Stimulated activated CD4-positive, alpha-beta T cell treated with anti-CD3 and anti-CD28 coated beads, Interleukin-15, amount 100 ng/mL, for 24 hours (primary cell): ENCODE results near the gene PPP1R18.
"Not testable (repeated sequence)": the region's sequence is repeated elsewhere in the genome, so short reads cannot be mapped to it uniquely, and the experiment has no call there.

Source experiments
- DNase-seq: peaks from one replicate; pipeline ENCODE4 v3.0.0-alpha.2; 2020

Gene PPP1R18, protein sequence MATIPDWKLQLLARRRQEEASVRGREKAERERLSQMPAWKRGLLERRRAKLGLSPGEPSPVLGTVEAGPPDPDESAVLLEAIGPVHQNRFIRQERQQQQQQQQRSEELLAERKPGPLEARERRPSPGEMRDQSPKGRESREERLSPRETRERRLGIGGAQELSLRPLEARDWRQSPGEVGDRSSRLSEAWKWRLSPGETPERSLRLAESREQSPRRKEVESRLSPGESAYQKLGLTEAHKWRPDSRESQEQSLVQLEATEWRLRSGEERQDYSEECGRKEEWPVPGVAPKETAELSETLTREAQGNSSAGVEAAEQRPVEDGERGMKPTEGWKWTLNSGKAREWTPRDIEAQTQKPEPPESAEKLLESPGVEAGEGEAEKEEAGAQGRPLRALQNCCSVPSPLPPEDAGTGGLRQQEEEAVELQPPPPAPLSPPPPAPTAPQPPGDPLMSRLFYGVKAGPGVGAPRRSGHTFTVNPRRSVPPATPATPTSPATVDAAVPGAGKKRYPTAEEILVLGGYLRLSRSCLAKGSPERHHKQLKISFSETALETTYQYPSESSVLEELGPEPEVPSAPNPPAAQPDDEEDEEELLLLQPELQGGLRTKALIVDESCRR

DNA sequence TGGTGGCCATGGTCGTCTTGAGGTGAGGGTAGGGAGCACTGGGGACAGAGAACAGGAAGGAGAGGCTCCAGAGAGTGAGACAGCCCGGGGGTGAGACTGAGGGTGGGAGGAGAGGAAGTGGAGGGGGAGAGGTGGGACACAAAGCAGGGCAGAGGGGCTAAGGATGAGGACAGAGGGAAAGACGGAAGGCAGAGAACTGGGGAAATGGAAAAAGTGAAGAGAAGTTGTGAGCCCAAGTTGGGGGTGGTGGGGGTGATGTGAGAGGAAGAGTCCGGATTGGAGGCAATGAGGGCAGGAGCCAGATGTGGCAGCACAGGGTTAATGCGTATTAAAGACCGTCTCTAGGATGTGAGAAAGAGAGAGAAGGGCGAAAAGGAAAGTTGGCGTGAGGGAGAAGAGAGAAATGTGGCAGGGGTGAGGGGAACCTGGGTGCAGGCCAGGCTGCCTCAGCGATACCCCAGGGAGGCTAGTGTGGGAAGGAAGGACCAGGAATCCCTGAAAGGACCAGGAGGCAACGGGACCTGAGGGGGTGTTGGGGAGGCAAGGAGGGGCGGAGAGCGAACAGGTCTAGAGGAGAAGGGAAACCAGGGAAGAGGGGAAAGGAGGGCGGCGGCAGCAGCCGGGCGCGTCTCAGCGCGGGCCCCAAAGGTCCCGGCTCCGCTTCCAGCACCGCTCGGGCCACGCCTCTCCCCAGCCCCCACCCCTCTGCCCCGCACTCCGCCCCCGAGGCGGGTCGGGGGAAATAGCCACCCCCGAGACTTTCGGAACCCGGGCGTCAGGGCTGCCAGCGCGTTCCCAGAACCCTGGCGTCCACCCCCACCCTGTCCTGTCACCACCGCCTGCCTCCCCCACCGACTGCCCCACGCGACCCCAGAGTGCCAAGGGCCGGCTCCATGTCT lies at the start of gene PPP1R18:
Gene PPP1R18, minus strand, starts transcription at position 637 of the 899 bp plus-strand sequence. Its CDS starts 627 bp downstream, at position 10.
- DNase-seq, result peak; percentile 93

DNA sequence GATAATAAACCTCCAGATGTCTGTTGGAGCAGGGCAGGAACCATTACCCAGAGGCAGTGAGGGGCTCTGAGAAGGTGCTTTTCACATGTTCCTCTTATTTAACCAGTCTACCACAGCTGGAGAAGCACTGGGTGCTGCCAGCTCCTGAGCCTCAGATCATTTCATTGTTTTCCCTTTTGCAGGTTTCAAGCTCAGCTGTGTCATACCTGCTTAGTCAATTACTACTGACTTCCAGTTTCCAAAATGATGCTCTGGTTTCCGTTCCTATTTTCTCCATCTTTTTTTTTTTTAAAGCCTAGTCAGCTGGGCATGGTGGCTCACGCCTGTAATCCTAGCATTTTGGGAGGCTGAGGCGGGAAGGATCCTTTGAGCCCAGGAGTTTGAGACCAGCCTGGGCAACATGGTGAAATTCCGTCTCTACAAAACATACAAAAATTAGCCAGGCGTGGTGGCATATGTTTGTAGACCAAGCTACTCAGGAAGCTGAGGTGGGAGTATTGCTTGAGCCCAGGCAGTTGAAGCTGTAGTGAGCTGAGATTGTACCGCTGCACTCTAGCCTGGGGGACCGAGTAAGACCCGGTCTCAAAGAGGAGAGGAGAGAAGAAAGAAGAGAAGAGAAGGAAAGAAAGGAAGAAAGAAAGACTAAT lies 49.3 kb upstream of the PPP1R18 start:
- peak; percentile 50 for DNase-seq

DNA sequence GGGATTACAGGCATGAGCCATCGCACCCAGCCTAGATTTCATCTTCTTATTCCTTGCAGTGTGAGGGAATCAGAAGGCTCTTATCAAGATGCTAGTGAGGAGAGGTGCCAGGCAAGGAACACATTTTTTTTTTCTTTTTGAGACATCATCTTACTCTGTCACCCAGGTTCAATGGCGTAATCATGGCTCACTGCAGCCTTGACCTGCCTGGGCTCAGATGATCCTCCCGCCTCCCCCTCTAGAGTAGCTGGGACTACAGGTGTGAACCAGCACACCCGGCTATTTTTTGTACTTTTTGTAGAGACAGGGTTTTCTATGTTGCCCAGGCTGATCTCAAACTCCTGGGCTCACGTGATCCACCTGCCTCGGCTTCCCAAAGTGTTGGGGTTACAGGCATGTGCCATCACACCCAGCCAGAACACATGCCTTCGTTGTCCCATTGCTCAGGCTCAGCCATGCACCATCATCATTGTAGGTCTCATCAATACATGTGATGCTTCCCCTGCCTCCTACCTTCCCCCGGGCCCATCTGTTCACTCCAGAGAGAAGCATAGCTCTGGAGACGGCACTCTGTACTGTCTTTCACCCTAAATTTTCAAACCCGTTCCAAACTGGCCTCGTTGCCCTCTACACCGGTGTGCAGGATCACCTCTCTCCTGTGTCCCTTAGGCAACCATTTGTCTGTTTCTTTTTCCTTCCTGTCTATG lies 45.9 kb upstream of the PPP1R18 start:
- DNase-seq, result no peak

DNA sequence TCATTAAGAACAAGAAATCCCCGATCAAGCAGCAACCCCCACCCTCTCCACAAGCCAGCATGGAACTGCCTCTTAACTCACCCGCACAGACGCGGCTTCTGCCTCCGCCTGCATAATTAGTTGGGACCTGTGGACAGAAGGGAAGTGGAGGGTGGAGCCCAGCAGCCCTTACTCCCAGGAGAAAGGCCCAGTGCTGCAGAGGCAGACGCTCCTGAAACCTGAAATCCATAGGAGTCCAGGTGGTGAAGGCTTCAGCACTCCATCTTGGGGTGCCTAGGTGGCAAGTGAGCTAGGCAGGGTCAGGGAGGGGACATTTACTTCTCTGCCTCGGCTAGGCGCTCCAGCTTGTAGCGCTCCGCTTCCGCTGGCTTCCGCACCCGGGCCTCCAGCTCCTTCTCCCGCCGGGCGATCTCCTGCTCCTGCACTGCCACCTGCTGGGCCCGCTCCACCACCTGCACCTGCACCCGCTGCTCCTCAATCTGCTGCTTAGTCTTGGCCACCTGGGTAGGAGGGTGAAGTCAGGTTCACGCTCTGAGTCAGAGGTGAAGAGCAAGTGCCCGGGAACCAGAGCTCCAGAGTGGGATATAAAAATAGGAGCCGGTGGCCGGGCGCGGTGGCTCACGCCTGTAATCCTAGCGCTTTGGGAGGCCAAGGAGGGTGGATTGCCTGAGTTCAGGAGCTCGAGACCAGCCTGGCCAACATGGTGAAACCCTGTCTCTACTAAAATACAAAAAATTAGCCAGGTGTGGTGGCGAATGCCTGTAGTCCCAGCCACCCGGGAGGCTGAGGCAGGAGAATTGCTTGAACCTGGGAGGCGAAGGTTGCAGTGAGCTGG lies 44.4 kb upstream of the PPP1R18 start:
- DNase-seq, result peak; percentile 92

DNA sequence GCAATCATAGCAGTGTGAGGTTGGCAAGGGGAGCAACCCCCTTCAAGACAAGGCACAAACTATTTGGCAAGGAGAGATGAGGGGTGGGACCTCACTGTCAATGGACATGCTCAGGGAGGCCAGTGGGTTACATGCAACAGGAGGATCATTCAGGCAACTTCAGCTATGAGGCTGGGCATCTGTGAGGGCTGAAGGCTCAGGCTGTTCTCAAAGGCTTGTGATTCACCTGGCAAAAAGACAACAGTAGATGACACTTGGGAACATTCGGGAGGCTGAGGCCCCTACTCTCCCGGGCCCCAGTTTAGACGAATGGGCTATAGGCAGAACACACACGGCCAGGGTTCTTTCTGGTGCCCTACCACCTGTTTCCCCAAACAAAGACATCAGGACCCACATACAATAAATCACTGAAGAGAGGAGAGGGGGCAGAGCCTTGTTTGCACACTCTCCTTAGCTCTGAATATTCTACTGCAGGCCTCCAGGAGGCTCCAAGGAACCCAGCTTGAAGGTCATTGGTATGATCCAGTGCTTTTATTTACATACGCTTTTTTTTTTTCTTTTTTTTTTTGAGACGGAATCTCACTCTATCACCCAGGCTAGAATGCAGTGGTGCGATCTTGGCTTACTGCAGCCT lies 41.6 kb upstream of the PPP1R18 start:
- DNase-seq, result no peak

DNA sequence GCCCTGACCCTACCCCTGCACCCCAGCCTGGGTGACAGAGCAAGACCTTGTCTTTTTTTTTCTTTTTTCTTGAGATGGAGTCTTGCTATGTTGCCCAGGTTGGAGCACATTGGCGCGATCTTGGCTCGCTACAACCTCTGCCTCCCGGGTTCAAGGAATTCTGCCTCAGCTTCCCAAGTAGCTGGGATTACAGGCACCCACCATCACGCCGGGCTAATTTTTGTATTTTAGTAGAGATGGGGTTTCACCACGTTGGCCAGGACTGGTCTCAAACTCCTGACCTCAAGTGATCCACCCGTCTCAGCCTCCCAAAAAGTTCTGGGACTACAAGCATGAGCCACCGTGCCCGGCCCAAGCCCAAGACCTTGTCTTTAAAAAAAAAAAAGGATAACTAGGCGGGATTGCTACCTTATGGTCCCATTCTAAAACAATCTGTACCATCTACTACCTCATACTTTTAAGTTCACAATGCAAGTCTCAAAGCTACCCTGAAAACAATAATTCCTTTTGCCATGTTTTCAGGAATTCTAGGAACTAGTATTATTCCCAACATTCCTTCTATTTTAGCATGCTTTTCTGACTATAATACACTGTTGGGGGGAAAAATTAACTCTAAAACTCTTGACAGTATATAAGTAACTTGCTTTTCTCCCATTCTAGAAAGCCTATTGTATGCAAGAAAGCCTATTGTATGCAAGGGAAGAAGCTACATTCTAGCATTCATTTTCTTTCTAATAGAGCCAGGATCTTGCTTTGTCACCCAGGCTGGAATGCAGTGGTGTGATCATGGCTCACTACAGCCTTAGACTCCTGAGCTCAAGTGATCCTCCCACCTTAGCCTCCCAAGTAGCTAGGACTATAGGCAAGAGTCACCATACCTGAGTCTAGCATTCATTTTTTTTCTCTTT lies 40.3 kb upstream of the PPP1R18 start:
- DNase-seq, result peak; percentile 50

DNA sequence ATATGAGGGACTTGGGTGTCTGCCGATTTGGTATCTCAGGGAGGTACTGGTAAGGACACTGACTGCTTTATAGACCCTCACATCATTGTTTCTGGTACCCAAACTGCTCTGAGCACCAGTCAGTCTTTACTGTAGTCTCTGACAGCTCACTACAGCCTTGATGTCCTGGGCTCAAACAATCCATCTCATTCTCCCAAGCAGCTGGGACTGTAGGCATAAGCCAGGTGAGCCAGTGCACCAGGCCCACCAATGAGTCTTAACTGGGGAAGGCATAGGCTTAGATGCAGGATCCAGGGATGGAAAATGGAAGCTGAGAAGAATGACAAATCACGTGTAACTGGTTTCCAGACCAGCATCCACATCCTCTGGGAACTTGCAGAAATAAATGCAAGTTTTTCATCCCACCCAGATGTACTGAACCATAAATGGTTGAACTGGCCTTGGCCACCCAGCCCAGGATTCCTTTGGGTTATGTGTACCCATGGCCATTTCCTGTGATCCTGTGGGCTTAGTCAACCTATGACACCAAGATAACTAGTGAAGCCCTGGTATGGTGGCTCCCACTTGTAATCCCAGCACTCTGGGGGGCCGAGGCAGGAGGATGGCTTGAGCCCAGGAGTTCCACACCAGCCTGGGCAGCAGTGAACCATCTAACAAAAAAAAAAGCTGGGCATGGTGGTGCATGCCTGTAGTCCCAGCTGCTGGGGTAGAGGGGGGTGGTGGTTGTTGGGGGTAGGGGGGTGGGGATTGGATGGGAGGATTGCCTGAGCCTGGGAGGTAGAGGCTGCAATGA lies 39.5 kb upstream of the PPP1R18 start:
- peak; percentile 54 for DNase-seq

DNA sequence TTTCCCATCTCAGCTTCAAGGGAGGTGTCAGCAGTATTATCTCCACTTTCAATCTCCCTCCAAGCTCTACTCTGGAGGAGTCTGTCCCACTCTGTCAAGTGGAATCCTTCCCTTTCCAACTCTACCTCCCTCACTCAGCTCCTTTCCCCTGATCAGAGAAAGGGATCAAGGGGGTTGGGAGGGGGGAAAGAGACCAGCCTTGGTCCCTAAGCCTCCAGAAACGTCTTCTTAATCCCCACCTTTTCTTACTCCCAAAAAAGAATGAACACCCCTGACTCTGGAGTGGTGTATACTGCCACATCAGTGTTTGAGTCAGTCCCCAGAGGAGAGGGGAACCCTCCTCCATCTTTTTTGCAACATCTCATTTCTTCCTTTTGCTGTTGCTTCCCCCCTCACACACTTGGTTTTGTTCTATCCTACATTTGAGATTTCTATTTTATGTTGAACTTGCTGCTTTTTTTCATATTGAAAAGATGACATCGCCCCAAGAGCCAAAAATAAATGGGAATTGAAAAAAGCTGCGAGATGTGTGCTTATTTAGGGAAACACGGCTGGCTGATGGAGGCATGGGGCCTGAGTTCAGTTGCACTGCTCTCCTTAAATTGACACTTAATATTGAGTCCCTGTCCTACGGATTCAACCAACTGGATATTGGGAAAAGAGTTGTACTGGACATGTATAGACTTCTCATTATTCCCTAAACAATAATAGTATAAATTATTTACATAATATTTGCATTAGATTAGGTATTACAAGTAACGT lies 38.6 kb upstream of the PPP1R18 start:
- DNase-seq, result no peak

DNA sequence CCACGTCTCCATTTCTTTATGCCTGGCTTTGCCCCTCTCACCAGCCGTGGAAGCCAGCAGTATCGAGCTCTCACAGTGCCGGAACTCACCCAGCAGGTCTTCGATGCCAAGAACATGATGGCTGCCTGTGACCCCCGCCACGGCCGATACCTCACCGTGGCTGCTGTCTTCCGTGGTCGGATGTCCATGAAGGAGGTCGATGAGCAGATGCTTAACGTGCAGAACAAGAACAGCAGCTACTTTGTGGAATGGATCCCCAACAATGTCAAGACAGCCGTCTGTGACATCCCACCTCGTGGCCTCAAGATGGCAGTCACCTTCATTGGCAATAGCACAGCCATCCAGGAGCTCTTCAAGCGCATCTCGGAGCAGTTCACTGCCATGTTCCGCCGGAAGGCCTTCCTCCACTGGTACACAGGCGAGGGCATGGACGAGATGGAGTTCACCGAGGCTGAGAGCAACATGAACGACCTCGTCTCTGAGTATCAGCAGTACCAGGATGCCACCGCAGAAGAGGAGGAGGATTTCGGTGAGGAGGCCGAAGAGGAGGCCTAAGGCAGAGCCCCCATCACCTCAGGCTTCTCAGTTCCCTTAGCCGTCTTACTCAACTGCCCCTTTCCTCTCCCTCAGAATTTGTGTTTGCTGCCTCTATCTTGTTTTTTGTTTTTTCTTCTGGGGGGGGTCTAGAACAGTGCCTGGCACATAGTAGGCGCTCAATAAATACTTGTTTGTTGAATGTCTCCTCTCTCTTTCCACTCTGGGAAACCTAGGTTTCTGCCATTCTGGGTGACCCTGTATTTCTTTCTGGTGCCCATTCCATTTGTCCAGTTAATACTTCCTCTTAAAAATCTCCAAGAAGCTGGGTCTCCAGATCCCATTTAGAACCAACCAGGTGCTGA lies 37.6 kb upstream of the PPP1R18 start:
- DNase-seq, result peak; percentile 23

DNA sequence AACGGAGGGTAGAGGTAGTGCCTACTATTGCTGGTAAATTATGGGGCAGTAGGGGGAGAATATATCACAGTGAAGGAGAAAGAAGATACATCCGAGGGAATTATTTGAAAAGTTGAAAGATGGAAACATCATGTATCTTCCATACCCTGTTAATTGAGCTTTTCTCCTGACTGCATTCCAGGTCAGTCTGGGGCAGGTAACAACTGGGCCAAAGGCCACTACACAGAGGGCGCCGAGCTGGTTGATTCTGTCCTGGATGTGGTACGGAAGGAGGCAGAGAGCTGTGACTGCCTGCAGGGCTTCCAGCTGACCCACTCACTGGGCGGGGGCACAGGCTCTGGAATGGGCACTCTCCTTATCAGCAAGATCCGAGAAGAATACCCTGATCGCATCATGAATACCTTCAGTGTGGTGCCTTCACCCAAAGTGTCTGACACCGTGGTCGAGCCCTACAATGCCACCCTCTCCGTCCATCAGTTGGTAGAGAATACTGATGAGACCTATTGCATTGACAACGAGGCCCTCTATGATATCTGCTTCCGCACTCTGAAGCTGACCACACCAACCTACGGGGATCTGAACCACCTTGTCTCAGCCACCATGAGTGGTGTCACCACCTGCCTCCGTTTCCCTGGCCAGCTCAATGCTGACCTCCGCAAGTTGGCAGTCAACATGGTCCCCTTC lies 36.9 kb upstream of the PPP1R18 start:
- DNase-seq, result not testable (repeated sequence)

DNA sequence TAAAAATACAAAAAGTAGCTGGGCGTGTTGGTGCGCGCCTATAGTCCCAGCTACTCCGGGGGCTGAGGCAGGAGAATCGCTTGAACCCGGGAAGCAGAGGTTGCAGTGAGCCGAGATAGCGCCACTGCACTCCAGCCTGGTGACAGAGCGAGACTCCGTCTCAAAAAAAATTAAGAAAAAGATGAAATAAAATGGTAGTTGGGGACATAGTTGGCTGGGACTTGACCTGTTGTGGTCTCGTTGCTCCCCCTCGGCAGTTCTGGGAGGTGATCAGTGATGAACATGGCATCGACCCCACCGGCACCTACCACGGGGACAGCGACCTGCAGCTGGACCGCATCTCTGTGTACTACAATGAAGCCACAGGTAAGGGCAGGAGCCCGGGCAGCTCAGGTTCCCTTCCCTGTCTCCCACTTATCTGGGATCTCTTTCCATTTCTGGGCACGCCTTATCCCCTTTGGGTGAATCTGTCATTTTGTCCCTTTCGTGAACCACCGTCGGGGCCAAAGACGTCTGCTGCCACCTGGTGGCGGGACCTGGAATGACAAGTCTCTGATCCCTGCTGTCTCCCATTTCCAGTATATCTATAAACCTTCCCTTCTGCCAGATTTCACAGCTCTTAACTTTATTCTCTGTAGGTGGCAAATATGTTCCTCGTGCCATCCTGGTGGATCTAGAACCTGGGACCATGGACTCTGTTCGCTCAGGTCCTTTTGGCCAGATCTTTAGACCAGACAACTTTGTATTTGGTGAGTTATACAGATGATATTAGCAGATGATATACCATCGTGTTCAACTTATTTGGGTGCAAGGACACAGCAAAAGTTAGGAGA lies 36.1 kb upstream of the PPP1R18 start:
- peak; percentile 86 for DNase-seq

DNA sequence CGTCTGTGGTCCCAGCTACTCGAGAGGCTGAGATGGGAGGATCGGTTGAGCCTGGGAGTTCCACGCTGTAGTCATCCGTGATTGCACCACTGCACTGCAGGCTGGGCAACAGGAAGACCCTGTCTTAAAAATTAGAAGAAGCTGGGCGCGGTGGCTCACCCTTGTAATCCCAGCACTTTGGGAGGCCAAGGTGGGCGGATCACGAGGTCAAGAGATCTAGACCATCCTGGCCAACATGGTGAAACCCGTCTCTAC lies 35.5 kb upstream of the PPP1R18 start:
- peak; percentile 49 for DNase-seq

DNA sequence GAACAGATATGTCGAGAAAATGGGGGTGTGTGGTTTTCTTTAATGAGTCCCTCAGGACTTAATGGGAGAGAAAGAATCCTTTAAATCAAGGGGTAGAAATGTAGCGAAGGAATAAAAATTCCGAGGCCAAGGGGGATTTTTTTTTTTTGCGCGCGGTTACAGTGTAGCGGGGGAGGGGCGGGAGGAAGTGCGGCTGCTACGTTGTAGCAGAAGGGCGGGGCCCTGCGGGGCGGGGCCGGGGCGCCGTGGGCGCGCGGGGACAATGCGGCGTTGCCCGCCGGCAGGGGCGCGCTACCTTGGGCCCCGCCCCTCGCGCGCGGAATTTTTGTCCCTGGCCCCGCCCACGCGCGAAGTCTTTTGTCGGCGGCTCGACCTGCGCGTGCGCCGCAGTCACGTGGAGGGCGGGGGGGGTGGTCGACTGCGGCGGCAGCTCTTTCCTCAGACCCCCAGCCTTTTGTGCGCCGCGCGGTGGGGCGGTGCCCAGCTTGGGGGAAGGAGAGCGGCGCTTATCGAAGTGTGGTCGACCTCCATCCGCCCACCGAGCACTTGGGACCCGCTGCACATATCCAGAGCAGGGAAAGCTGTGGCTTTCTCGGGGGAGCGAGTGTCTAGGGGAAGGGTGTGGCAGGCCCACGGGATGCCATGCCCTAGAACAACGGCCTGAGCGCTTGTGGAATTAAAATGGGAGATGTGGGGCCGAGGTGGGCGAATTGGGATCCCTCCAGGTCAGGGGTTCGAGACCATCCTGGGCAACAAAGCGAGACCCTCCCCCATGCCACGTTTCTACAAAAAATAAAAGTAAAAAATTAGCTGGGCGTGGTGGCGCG lies 35.0 kb upstream of the PPP1R18 start:
- peak; percentile 97 for DNase-seq

DNA sequence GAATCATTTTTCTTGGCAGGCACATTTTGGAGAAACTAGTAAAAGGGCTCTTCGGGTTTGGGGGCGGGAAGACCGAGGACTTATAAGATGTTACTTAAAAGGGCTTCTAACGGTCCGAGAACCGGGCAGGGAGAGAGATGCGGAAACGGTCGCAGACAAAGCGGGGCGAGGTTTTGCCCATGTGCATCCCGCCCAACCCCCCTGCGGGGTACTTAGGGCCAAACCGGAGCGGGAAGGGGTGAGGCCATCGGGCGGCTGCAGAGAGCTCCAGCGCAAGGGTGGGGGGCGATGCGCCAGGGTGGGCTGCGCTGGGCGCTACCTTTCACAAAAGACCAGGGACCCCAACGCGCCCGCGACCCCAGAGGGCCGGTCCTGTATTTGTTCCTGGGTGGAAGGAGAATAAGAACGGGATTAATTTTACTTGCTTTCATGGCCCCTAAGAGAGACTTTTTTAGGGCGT lies 34.3 kb upstream of the PPP1R18 start:
- peak; percentile 75 for DNase-seq
